Activated CD8-positive, alpha-beta memory T cell treated with anti-CD3 and anti-CD28 coated beads for 4 hours (primary cell): ENCODE results near the gene GMNC.
"Not testable (repeated sequence)": the region's sequence is repeated elsewhere in the genome, so short reads cannot be mapped to it uniquely, and the experiment has no call there.

Experiments
- DNase-seq, 2 donors: peaks; one replicate each; pipeline ENCODE4 v3.0.0-alpha.2; 2020; ENCODE audit warnings: low read depth in 2 of 2

Gene GMNC

GRCh38 chr3:190862209-190863118 lies at the start of gene GMNC:
Gene GMNC, minus strand, starts transcription at chr3:190862694. Its CDS starts 79 bp downstream, at chr3:190862615.
- no peak for DNase-seq

- no peak for DNase-seq
Measured at GRCh38 chr3:190911382-190911781, 48.9 kb upstream of the GMNC start.

- no peak for DNase-seq
Measured at GRCh38 chr3:190909908-190910307, 47.4 kb upstream of the GMNC start.

- DNase-seq = no peak
Measured at GRCh38 chr3:190903156-190903555, 40.7 kb upstream of the GMNC start.

GRCh38 chr3:190902292-190902691 lies 39.8 kb upstream of the GMNC start:
- DNase-seq = no peak

- DNase-seq = no peak
Measured at GRCh38 chr3:190892395-190892902, 30.0 kb upstream of the GMNC start.

- no peak for DNase-seq
Measured at GRCh38 chr3:190886945-190887344, 24.5 kb upstream of the GMNC start.

- DNase-seq = no peak
Measured at GRCh38 chr3:190883973-190884832, 21.7 kb upstream of the GMNC start.

- no peak for DNase-seq
Measured at GRCh38 chr3:190883141-190883540, 20.6 kb upstream of the GMNC start.

- no peak for DNase-seq
Measured at GRCh38 chr3:190877925-190878324, 15.4 kb upstream of the GMNC start.

- DNase-seq = not testable (repeated sequence)
Measured at GRCh38 chr3:190876433-190876832, 13.9 kb upstream of the GMNC start.

GRCh38 chr3:190875061-190875460 lies 12.6 kb upstream of the GMNC start:
- DNase-seq = not testable (repeated sequence)

- DNase-seq = no peak
Measured at GRCh38 chr3:190870127-190870526, 7.6 kb upstream of the GMNC start.

- DNase-seq = no peak
Measured at GRCh38 chr3:190867071-190867470, 4.6 kb upstream of the GMNC start.

- DNase-seq = no peak
Measured at GRCh38 chr3:190865828-190866227, 3.3 kb upstream of the GMNC start.

- no peak for DNase-seq
Measured at GRCh38 chr3:190865419-190865818, 2.9 kb upstream of the GMNC start.

- DNase-seq = no peak
Measured at GRCh38 chr3:190864002-190864401, 1.5 kb upstream of the GMNC start.

- DNase-seq = no peak
Measured at GRCh38 chr3:190863119-190863465, 598 bp upstream of the GMNC start.

GRCh38 chr3:190860521-190860920 lies 2.0 kb downstream of the GMNC start:
- DNase-seq = no peak

GRCh38 chr3:190855151-190855550 lies 7.3 kb downstream of the GMNC start:
- DNase-seq = no peak

GRCh38 chr3:190854062-190854461 lies 8.4 kb downstream of the GMNC start:
- DNase-seq = no peak

- no peak for DNase-seq
Measured at GRCh38 chr3:190853464-190853863, 9.0 kb downstream of the GMNC start.

GRCh38 chr3:190849607-190850006 lies 12.9 kb downstream of the GMNC start:
- DNase-seq = no peak
